MCF 10A (cell line): ENCODE measurements around the gene PFKP. TPM values are rescaled to one million over a fixed set of nuclear protein-coding genes. Genes with fewer than 3 reads are reported as not detected.

Experiments used
- BruUV-seq: library from RNA; stranded (reverse); fragments of 400-500 nt; replicated peaks from 2 replicates; lab custom pipeline; 2021; lab: Mats Ljungman, UMichigan
- CTCF ChIA-PET: fragments of 300-600 bp; sonication (Branson Sonifier 250); formaldehyde crosslinking; extraction: SDS; loops from one replicate; lab custom pipeline; 2021; ENCODE audit warnings: antibody characterized with exemption, inconsistent platforms; lab: Yijun Ruan, JAX
- POLR2A ChIA-PET: fragments of 300-600, 350-650 bp; sonication (Branson Sonifier 250); formaldehyde crosslinking; extraction: SDS; loops from one replicate; lab custom pipeline; 2020; ENCODE audit warnings: antibody characterized with exemption, inconsistent platforms; lab: Yijun Ruan, JAX
- DNase-seq: peaks from one replicate; pipeline ENCODE4 v3.0.0-alpha.2; 2018; ENCODE audit not compliant: unreplicated experiment
- H3K27ac Mint-ChIP-seq: one replicate; pipeline ENCODE4 v1.8.0; 2022; ENCODE audit warnings: mild to moderate bottlenecking, low read depth, mixed read lengths; ENCODE audit not compliant: unreplicated experiment
- H3K27me3 Mint-ChIP-seq: one replicate; pipeline ENCODE4 v1.8.0; 2022; ENCODE audit warnings: mixed read lengths; ENCODE audit not compliant: insufficient read depth, unreplicated experiment
- H3K36me3 Mint-ChIP-seq: one replicate; pipeline ENCODE4 v1.8.0; 2022; ENCODE audit warnings: mild to moderate bottlenecking, moderate library complexity, mixed read lengths; ENCODE audit not compliant: insufficient read depth, unreplicated experiment
- H3K4me1 Mint-ChIP-seq: one replicate; pipeline ENCODE4 v1.8.0; 2022; ENCODE audit warnings: mixed read lengths; ENCODE audit not compliant: insufficient read depth, unreplicated experiment
- H3K4me3 Mint-ChIP-seq: one replicate; pipeline ENCODE4 v1.8.0; 2022; ENCODE audit warnings: mild to moderate bottlenecking, moderate library complexity, mixed read lengths; ENCODE audit not compliant: unreplicated experiment
- H3K9me3 Mint-ChIP-seq: one replicate; pipeline ENCODE4 v1.8.0; 2022; ENCODE audit warnings: mixed read lengths; ENCODE audit not compliant: unreplicated experiment
- intact Hi-C: fragments of 100-400 bp; cut with micrococcal nuclease; formaldehyde crosslinking; loops from 2 replicates; pipeline ENCODE4 v1.14.1; 2022
- total RNA-seq: library from RNA; stranded (reverse); gene quantifications from 2 replicates; pipeline ENCODE4 v1.2.3, GENCODE V29; 2022
- TF ChIP-seq, protein P1 (sequence below): fragments of 200-600 bp; IDR thresholded peaks from one replicate; pipeline ENCODE4 v1.8.0; 2022; ENCODE audit warnings: antibody characterized with exemption, mild to moderate bottlenecking; ENCODE audit not compliant: unreplicated experiment

PFKP gene
- total RNA-seq, 1 experiment from 2014 or later = 186 TPM

- POLR2A ChIA-PET = interaction anchor here (1.7 kb wide), 1 partner anchor 25 kb away, joined by 7 read pairs; no protein-coding TSS in a partner anchor
- TF ChIP-seq, protein P1, sequence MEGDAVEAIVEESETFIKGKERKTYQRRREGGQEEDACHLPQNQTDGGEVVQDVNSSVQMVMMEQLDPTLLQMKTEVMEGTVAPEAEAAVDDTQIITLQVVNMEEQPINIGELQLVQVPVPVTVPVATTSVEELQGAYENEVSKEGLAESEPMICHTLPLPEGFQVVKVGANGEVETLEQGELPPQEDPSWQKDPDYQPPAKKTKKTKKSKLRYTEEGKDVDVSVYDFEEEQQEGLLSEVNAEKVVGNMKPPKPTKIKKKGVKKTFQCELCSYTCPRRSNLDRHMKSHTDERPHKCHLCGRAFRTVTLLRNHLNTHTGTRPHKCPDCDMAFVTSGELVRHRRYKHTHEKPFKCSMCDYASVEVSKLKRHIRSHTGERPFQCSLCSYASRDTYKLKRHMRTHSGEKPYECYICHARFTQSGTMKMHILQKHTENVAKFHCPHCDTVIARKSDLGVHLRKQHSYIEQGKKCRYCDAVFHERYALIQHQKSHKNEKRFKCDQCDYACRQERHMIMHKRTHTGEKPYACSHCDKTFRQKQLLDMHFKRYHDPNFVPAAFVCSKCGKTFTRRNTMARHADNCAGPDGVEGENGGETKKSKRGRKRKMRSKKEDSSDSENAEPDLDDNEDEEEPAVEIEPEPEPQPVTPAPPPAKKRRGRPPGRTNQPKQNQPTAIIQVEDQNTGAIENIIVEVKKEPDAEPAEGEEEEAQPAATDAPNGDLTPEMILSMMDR = no peak
Observed at GRCh38 chr10:3132036-3133025, 65.0 kb downstream of the PFKP start.

DNA sequence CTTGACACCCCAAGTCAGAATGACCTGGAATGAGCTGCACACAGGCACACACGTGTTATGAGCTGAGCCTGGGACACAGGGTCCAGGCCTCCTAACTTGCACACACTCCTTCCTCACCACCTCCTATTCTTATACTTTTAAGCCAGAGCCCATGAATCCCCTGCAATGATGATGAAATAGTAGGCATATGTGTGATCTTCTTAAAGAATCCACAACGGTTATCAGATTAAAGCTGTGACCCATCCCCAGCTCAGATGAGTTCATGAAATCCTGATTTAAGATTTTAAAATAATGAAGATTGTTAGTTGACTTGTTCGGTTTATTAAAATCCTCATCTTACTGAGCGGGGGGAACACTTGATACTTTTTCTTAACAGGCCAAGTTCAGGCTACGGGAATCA is 66.6 kb downstream of the PFKP start:
- no peak for DNase-seq
- H3K27ac Mint-ChIP-seq = peak overlapping the region; percentile 39
- ChIA-PET POLR2A (interaction anchor here (0.9 to 2.9 kb wide), 5 partner anchors 16 to 39 kb away, joined by 3 to 9 read pairs (median 4); partner anchors contain the start of gene PITRM1), CTCF (no interaction called here)
- no peaks in the 10 kb centered on the region for H3K9me3 Mint-ChIP-seq
- H3K27me3 Mint-ChIP-seq = no peaks in the 10 kb centered on the region
- TF ChIP-seq, protein P1 = no peak
- intact Hi-C loops = no loop called here
- H3K36me3 Mint-ChIP-seq = peaks cover 89% of the 10 kb centered on the region
- H3K4me1 Mint-ChIP-seq = peaks cover 18% of the 10 kb centered on the region
- no peak overlapping the region for H3K4me3 Mint-ChIP-seq
- no TSS peak for BruUV-seq

More at GRCh38 chr10:3132036-3133025, 65.0 kb downstream of the PFKP start:
- peaks cover 81% of the 10 kb centered on the region for H3K36me3 Mint-ChIP-seq
- intact Hi-C loops = no loop called here
- BruUV-seq = no TSS peak
- CTCF ChIA-PET = no interaction called here
- H3K4me3 Mint-ChIP-seq = no peak overlapping the region
- H3K27ac Mint-ChIP-seq = peak overlapping the region; percentile 42
- H3K27me3 Mint-ChIP-seq = no peaks in the 10 kb centered on the region
- DNase-seq = peak; percentile 32
- peaks cover 18% of the 10 kb centered on the region for H3K4me1 Mint-ChIP-seq
- no peaks in the 10 kb centered on the region for H3K9me3 Mint-ChIP-seq

DNA sequence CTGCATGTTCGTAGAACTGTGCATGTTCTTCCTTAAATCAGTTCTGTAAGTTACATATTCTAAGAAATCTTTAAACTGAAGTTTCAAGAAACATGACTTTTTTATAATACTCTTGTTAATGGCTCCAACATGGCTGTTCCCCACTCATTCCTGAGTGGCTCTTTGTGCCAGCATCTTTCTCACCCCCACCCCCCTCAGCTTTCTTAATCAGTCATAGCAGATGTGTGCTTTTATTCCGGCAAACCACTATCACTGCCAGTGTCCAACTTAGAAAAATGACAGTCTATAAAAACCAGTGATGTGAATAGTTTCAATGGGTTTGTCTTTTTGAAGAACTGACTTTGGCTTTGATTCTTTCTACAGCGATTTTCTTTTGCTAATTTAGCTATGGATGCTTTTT is 67.7 kb downstream of the PFKP start:
- POLR2A ChIA-PET = interaction anchor here (0.7 to 2.9 kb wide), 3 partner anchors 34 to 67 kb away, joined by 3 to 9 read pairs (median 3); no protein-coding TSS in a partner anchor
- Mint-ChIP-seq H3K36me3 (peaks cover 89% of the 10 kb centered on the region), H3K4me1 (peaks cover 18% of the 10 kb centered on the region), H3K27me3 (no peaks in the 10 kb centered on the region), H3K4me3 (no peak overlapping the region), H3K9me3 (no peaks in the 10 kb centered on the region), H3K27ac (peak overlapping the region; percentile 39)
- CTCF ChIA-PET = interaction anchor here (0.6 kb wide), 1 partner anchor 627 kb away, joined by 4 read pairs; no protein-coding TSS in a partner anchor
- DNase-seq = no peak
- intact Hi-C loops = no loop called here
- no TSS peak for BruUV-seq
- TF ChIP-seq, protein P1 = no peak

DNA sequence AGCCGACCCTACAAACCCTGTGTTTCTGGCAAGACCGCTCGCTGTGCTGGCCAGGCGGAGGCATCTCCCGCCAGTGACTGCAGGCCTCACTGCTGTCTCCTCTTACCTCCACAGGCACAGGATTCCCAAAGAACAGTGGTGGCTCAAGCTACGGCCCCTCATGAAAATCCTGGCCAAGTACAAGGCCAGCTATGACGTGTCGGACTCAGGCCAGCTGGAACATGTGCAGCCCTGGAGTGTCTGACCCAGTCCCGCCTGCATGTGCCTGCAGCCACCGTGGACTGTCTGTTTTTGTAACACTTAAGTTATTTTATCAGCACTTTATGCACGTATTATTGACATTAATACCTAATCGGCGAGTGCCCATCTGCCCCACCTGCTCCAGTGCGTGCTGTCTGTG is 69.0 kb downstream of the PFKP start:
- ChIA-PET CTCF (interaction anchor here (0.6 kb wide), 1 partner anchor 38 kb away, joined by 5 read pairs; no protein-coding TSS in a partner anchor), POLR2A (no interaction called here)
- Mint-ChIP-seq H3K9me3 (no peaks in the 10 kb centered on the region), H3K36me3 (peaks cover 89% of the 10 kb centered on the region), H3K27me3 (no peaks in the 10 kb centered on the region), H3K4me3 (no peak overlapping the region), H3K27ac (no peak overlapping the region), H3K4me1 (peaks cover 12% of the 10 kb centered on the region)
- intact Hi-C loops = no loop called here
- TF ChIP-seq, protein P1 = no peak
- TSS peak; percentile 57 for BruUV-seq
- no peak for DNase-seq
